Neural cell (in vitro differentiated cells): ENCODE results near the gene FMN2. TPM values are rescaled to one million over a fixed set of nuclear protein-coding genes. Genes with fewer than 3 reads are reported as not detected.

ENCODE experiments used
- H2AFZ ChIP-seq: fragments of 200-600, 300-800 bp; sonication (generic), shearing (Covaris generic); 2 replicates; pipeline ENCODE4 v1.6.0; 2014; ENCODE audit warnings: low read depth, mild to moderate bottlenecking, antibody characterized with exemption, low read length, moderate library complexity
- H3F3A ChIP-seq: fragments of 200-600 bp; shearing (Covaris generic); 2 replicates; pipeline ENCODE4 v1.6.1; 2016; ENCODE audit warnings: mild to moderate bottlenecking, moderate library complexity, mixed read lengths, antibody characterized with exemption, low read length; ENCODE audit not compliant: insufficient read depth, poor library complexity, severe bottlenecking
- H3K27ac ChIP-seq: fragments of 200-600, 300-800 bp; sonication (generic), shearing (Covaris generic); 2 replicates; pipeline ENCODE4 v1.5.1; 2014; ENCODE audit warnings: mild to moderate bottlenecking, low read length, moderate library complexity
- H3K27me3 ChIP-seq: fragments of 300-800, 200-600 bp; sonication (generic), shearing (Covaris generic); 2 replicates; pipeline ENCODE4 v1.6.0; 2014; ENCODE audit warnings: mild to moderate bottlenecking, low read depth, low read length, moderate library complexity; ENCODE audit not compliant: insufficient read depth
- H3K36me3 ChIP-seq: fragments of 300-800, 200-600 bp; sonication (generic), shearing (Covaris generic); 2 replicates; pipeline ENCODE4 v1.5.1; 2014; ENCODE audit warnings: mild to moderate bottlenecking, antibody characterized with exemption, low read length, moderate library complexity; ENCODE audit not compliant: insufficient read depth
- H3K4me2 ChIP-seq: fragments of 300-800, 200-600 bp; sonication (generic), shearing (Covaris generic); 2 replicates; pipeline ENCODE4 v1.6.0; 2014; ENCODE audit warnings: mild to moderate bottlenecking, low read length
- H3K4me3 ChIP-seq: fragments of 300-800, 200-600 bp; sonication (generic), shearing (Covaris generic); 2 replicates; pipeline ENCODE4 v1.5.1; 2014; ENCODE audit warnings: mild to moderate bottlenecking, low read length, moderate library complexity
- H3K79me2 ChIP-seq: fragments of 200-600 bp; shearing (Covaris generic); replicated peaks from 2 replicates; pipeline ENCODE4 v1.6.0; 2014; ENCODE audit warnings: mild to moderate bottlenecking, low read length, moderate library complexity; ENCODE audit not compliant: insufficient read depth
- H3K9ac ChIP-seq: fragments of 300-800, 200-600 bp; sonication (generic), shearing (Covaris generic); 2 replicates; pipeline ENCODE4 v1.6.1; 2016; ENCODE audit warnings: mild to moderate bottlenecking, low read length, mixed read lengths
- H3K9me2 ChIP-seq: fragments of 200-600 bp; shearing (Covaris generic); 2 replicates; pipeline ENCODE4 v1.6.1; 2016; ENCODE audit warnings: mild to moderate bottlenecking, low read length, mixed read lengths; ENCODE audit not compliant: insufficient read depth
- H3K9me3 ChIP-seq: fragments of 200-600, 300-800 bp; sonication (generic), shearing (Covaris generic); 2 replicates; pipeline ENCODE4 v1.6.1; 2016; ENCODE audit warnings: mild to moderate bottlenecking, mixed run types, low read length, moderate library complexity, mixed read lengths
- H4K20me1 ChIP-seq: fragments of 200-600 bp; shearing (Covaris generic); 2 replicates; pipeline ENCODE4 v1.6.1; 2016; ENCODE audit warnings: mild to moderate bottlenecking, mixed run types; ENCODE audit not compliant: insufficient read depth
- CTCF ChIP-seq: fragments of 450-650 bp; IDR thresholded peaks from 2 replicates; pipeline ENCODE4 v1.5.1; 2014; ENCODE audit warnings: antibody characterized with exemption, mild to moderate bottlenecking, moderate library complexity; ENCODE audit not compliant: poor library complexity, severe bottlenecking
- EP300 ChIP-seq: fragments of 450-650 bp; conservative IDR thresholded peaks from 2 replicates; pipeline ENCODE4 v1.6.1; 2014; ENCODE audit warnings: antibody characterized with exemption, mild to moderate bottlenecking, moderate library complexity; ENCODE audit not compliant: poor library complexity, severe bottlenecking
- EZH2 ChIP-seq: fragments of 200-600, 300-800 bp; shearing (Covaris generic), sonication (generic); IDR thresholded peaks from 2 replicates; pipeline ENCODE4 v1.6.1; 2014; ENCODE audit warnings: antibody characterized with exemption, low read length, borderline replicate concordance, mild to moderate bottlenecking; ENCODE audit not compliant: insufficient read depth, poor library complexity, severe bottlenecking
- MXI1 ChIP-seq: fragments of 450-650 bp; conservative IDR thresholded peaks from 2 replicates; pipeline ENCODE4 v1.6.1; 2014; ENCODE audit warnings: antibody characterized with exemption, mild to moderate bottlenecking; ENCODE audit not compliant: poor library complexity, severe bottlenecking
- POLR2AphosphoS5 ChIP-seq: IDR thresholded peaks from 2 replicates; pipeline ENCODE4 v1.6.1; 2012
- RAD21 ChIP-seq: fragments of 450-650 bp; conservative IDR thresholded peaks from 2 replicates; pipeline ENCODE4 v1.6.1; 2014; ENCODE audit warnings: antibody characterized with exemption, mild to moderate bottlenecking, moderate library complexity
- SMC3 ChIP-seq: fragments of 450-650 bp; conservative IDR thresholded peaks from 2 replicates; pipeline ENCODE4 v1.6.1; 2014; ENCODE audit warnings: antibody characterized with exemption, mild to moderate bottlenecking, moderate library complexity; ENCODE audit not compliant: poor library complexity
- TAF1 ChIP-seq: IDR thresholded peaks from 2 replicates; pipeline ENCODE4 v1.6.1; 2012; ENCODE audit warnings: low read depth
- polyA plus RNA-seq: library from polyadenylated mRNA; depleted of rRNA; stranded (reverse); fragments of >200 nt; gene quantifications from 2 replicates; pipeline ENCODE4 v1.2.3, GENCODE V29; 2014
- TF ChIP-seq, protein P1 (sequence below): IDR thresholded peaks from 2 replicates; pipeline ENCODE4 v1.6.1; 2012; ENCODE audit warnings: borderline replicate concordance

Gene FMN2
- polyA plus RNA-seq, 1 donor from 2014 or later, result 23.9 TPM

DNA sequence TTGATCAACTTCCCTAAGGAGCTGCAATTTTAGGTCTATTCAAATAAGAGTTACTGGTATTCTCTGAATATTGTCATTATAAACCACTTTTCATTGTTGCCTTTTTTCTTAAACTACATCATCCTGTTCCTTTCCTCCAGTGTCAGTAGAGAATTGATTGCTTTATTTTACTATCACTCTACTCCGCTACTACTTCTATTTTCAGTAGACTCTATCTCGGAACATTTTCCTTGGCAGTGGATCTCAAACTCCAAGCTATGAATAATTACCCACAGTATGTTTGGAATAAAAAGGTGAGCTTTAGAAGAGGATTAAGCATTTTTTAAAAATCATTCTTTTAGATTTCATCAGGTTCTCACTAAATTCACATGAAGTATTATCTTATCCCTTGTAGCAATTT is 295.4 kb downstream of the FMN2 start:
- H3K36me3 ChIP-seq, result no peaks in the 10 kb centered on the region
- no peak overlapping the region for H3K4me3 ChIP-seq
- H3K4me2 ChIP-seq, result no peak overlapping the region
- no peaks in the 10 kb centered on the region for H4K20me1 ChIP-seq
- TF ChIP-seq, protein P1, sequence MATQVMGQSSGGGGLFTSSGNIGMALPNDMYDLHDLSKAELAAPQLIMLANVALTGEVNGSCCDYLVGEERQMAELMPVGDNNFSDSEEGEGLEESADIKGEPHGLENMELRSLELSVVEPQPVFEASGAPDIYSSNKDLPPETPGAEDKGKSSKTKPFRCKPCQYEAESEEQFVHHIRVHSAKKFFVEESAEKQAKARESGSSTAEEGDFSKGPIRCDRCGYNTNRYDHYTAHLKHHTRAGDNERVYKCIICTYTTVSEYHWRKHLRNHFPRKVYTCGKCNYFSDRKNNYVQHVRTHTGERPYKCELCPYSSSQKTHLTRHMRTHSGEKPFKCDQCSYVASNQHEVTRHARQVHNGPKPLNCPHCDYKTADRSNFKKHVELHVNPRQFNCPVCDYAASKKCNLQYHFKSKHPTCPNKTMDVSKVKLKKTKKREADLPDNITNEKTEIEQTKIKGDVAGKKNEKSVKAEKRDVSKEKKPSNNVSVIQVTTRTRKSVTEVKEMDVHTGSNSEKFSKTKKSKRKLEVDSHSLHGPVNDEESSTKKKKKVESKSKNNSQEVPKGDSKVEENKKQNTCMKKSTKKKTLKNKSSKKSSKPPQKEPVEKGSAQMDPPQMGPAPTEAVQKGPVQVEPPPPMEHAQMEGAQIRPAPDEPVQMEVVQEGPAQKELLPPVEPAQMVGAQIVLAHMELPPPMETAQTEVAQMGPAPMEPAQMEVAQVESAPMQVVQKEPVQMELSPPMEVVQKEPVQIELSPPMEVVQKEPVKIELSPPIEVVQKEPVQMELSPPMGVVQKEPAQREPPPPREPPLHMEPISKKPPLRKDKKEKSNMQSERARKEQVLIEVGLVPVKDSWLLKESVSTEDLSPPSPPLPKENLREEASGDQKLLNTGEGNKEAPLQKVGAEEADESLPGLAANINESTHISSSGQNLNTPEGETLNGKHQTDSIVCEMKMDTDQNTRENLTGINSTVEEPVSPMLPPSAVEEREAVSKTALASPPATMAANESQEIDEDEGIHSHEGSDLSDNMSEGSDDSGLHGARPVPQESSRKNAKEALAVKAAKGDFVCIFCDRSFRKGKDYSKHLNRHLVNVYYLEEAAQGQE, result no peak
- no peak for TF ChIP-seq TAF1
- no peak for TF ChIP-seq SMC3
- TF ChIP-seq CTCF, result no peak
- TF ChIP-seq RAD21, result no peak
- TF ChIP-seq POLR2AphosphoS5, result no peak
- TF ChIP-seq EZH2, result no peak
- no peak for TF ChIP-seq EP300
- TF ChIP-seq MXI1, result no peak
- no peaks in the 10 kb centered on the region for H3K9me2 ChIP-seq
- H3K79me2 ChIP-seq, result no peaks in the 10 kb centered on the region
- H3K9ac ChIP-seq, result no peak overlapping the region
- H3K27ac ChIP-seq, result no peak overlapping the region
- no peaks in the 10 kb centered on the region for H3K27me3 ChIP-seq
- H3F3A ChIP-seq, result no peaks in the 10 kb centered on the region
- no peaks in the 10 kb centered on the region for H3K9me3 ChIP-seq
- H2AFZ ChIP-seq, result no peak overlapping the region

DNA sequence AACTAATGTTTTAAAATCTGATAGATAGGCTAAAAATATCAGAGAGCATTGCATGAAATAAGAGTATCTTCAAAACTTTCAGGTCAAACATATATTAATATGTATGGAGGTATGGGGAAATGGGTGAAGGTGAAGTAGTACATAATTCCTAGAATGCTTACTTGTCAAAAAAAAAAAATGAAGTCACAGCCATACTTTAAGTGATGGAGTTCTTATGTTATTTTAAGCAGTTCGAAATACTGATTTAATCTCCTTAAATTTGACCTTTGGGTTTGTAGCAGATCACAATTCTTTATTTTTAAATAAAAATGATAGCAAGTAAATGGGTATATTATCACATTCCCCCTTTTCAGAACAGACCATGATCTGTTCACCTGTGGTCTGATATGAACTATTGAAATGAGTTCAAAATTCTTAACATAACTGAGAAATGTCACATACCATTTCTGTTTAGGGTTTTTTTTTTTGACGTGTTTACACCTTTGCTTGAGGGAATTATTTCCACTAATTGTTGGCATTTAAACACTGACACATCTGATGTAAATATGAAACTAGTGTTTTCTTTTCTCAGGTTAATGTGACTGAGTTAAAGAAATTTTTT is 300.1 kb downstream of the FMN2 start:
- H3K27me3 ChIP-seq, result no peaks in the 10 kb centered on the region
- no peak overlapping the region for H2AFZ ChIP-seq
- H4K20me1 ChIP-seq, result no peaks in the 10 kb centered on the region
- H3K9me3 ChIP-seq, result no peaks in the 10 kb centered on the region
- H3F3A ChIP-seq, result no peaks in the 10 kb centered on the region
- no peaks in the 10 kb centered on the region for H3K9me2 ChIP-seq
- no peak overlapping the region for H3K27ac ChIP-seq
- TF ChIP-seq TAF1 (no peak), CTCF (no peak), POLR2AphosphoS5 (no peak), MXI1 (no peak), RAD21 (no peak), EP300 (no peak), EZH2 (no peak), SMC3 (no peak)
- TF ChIP-seq, protein P1, result no peak
- no peaks in the 10 kb centered on the region for H3K36me3 ChIP-seq
- no peaks in the 10 kb centered on the region for H3K79me2 ChIP-seq
- no peak overlapping the region for H3K4me2 ChIP-seq
- H3K9ac ChIP-seq, result no peak overlapping the region
- H3K4me3 ChIP-seq, result no peak overlapping the region
